NCI-H2081 (cell line): ENCODE data around the gene NFIA.

ENCODE experiments used
- DNase-seq, 2 experiments: peaks; one replicate each; lab custom pipeline; 2025; lab: John Stamatoyannopoulos, UW

Gene NFIA

GRCh38 chr1:61083807-61084440, 1.6 kb downstream of the NFIA start:
- no peak for DNase-seq

- no peak for DNase-seq
Measured at GRCh38 chr1:61084491-61085031, 2.2 kb downstream of the NFIA start.

GRCh38 chr1:61085206-61085982, 3.0 kb downstream of the NFIA start:
- no peak for DNase-seq

GRCh38 chr1:61085983-61086644, 3.8 kb downstream of the NFIA start:
- DNase-seq = no peak

GRCh38 chr1:61087571-61087970, 5.2 kb downstream of the NFIA start:
- no peak for DNase-seq

GRCh38 chr1:61088163-61088974, 6.0 kb downstream of the NFIA start:
- no peak for DNase-seq

GRCh38 chr1:61089338-61089737, 7.0 kb downstream of the NFIA start:
- DNase-seq = no peak

GRCh38 chr1:61089741-61090140, 7.4 kb downstream of the NFIA start:
- no peak for DNase-seq

GRCh38 chr1:61090546-61091202, 8.3 kb downstream of the NFIA start:
- DNase-seq = peak in 1 of 2 experiments; percentile 27

GRCh38 chr1:61091455-61091854, 9.1 kb downstream of the NFIA start:
- DNase-seq = no peak

GRCh38 chr1:61092642-61093041, 10.3 kb downstream of the NFIA start:
- DNase-seq = peak; percentile 42 to 69

- DNase-seq = no peak
Measured at GRCh38 chr1:61093525-61094137, 11.3 kb downstream of the NFIA start.

GRCh38 chr1:61094677-61095469, 12.5 kb downstream of the NFIA start:
- DNase-seq = no peak

- no peak for DNase-seq
Measured at GRCh38 chr1:61095470-61095812, 13.1 kb downstream of the NFIA start.

- no peak for DNase-seq
Measured at GRCh38 chr1:61097317-61097716, 15.0 kb downstream of the NFIA start.

- no peak for DNase-seq
Measured at GRCh38 chr1:61097722-61098121, 15.4 kb downstream of the NFIA start.

- no peak for DNase-seq
Measured at GRCh38 chr1:61098333-61098732, 16.0 kb downstream of the NFIA start.

- DNase-seq = no peak
Measured at GRCh38 chr1:61098906-61099437, 16.6 kb downstream of the NFIA start.

GRCh38 chr1:61100578-61100977, 18.2 kb downstream of the NFIA start:
- no peak for DNase-seq

GRCh38 chr1:61101536-61101935, 19.2 kb downstream of the NFIA start:
- DNase-seq = no peak
